ENCODE data around the gene SUN1. TPM values are rescaled to one million over a fixed set of nuclear protein-coding genes. Genes with fewer than 3 reads are reported as not detected.
A peak's percentile ranks its signal among the peaks of the same experiment; 100 is the strongest.

The SUN1 gene
- polyA plus RNA-seq, 1 of the 3 experiments (the other 2 are of a cell fraction): 369 TPM

GRCh38 chr7:876077-876971, 44.0 kb downstream of the SUN1 start, which contains the start of gene GET4:
GET4 (plus strand) TSS chr7:876554; CDS start chr7:876646, 92 bp downstream.
- Histone ChIP-seq H3K4me2 (peak within 1 kb of the TSS; percentile 98), H2AFZ (ENCODE audit: low read depth) (peak within 1 kb of the TSS; percentile 95; the same call in 1 of the 2 replicates), H3K36me3 (replicated peaks in 1 of 2; ENCODE audit: control insufficient read depth in 1 of 2, insufficient read depth in 2 of 2, low read length in 1 of 2) (peaks cover 36 to 47% of the 10 kb centered on the region in 2 experiments), H3K79me2 (ENCODE audit: insufficient read depth) (peaks cover 45% of the 10 kb centered on the region), H3F3A (replicated peaks; ENCODE audit: insufficient read depth) (peaks cover 40% of the 10 kb centered on the region), H3K4me3 (ENCODE audit: low read depth in 2 of 2, low read length in 1 of 2) (peak within 1 kb of the TSS; percentile 57 to 89), H3K9me3 (no peaks in the 10 kb centered on the region), H3K4me1 (ENCODE audit: control insufficient read depth in 1 of 2, insufficient read depth in 2 of 2, low read depth in 1 of 2, low read length in 1 of 2) (peaks cover 11 to 29% of the 10 kb centered on the region in 2 experiments; a peak in 2 of 4 replicates), H3K27ac (ENCODE audit: low read depth in 2 of 2, low read length in 1 of 2) (peak within 1 kb of the TSS; percentile 61 to 87), H4K20me1 (ENCODE audit: insufficient read depth) (peaks cover 34% of the 10 kb centered on the region), H3K27me3 (ENCODE audit: insufficient read depth) (no peaks in the 10 kb centered on the region), H3K9me2 (no peaks in the 10 kb centered on the region), H3K9ac (peak within 1 kb of the TSS; percentile 86)
- CTCF ChIA-PET: interaction anchor here (0.6 to 6.4 kb wide), 10 partner anchors 13 to 559 kb away, joined by 3 to 112 read pairs (median 6); no protein-coding TSS in a partner anchor
- 19% methylated on average over 14 of the region's 129 CpGs for WGBS (ENCODE audit: low lambda C conversion rate)
- peak; percentile 98 for DNase-seq
- POLR2A ChIA-PET: interaction anchor here (0.6 to 1.4 kb wide), 6 partner anchors 24 to 725 kb away, joined by 3 to 4 read pairs (median 3); no protein-coding TSS in a partner anchor
- TF ChIP-seq RAD21 (IDR thresholded peaks at IDR 0.05; ENCODE audit: low read length) (no peak), TEAD4 (IDR thresholded peaks at IDR 0.05; ENCODE audit: borderline replicate concordance, insufficient read depth) (no peak), IRF3 (IDR thresholded peaks at IDR 0.05; ENCODE audit: low read depth, low read length) (peak; percentile 63), CHD2 (IDR thresholded peaks at IDR 0.05; ENCODE audit: low read length, partially characterized antibody) (peak; percentile 84), NFIC (IDR thresholded peaks at IDR 0.05; ENCODE audit: borderline replicate concordance) (no peak; the same call in 1 of the 2 replicates), CTCF (IDR thresholded peaks at IDR 0.05) (peak; percentile 35), YY1 (IDR thresholded peaks at IDR 0.05; ENCODE audit: low read depth) (peak; percentile 86), REST (IDR thresholded peaks at IDR 0.05; ENCODE audit: low read depth, low read length) (peak; percentile 75; the same call in 1 of the 2 replicates), RCOR1 (IDR thresholded peaks at IDR 0.05; ENCODE audit: low read length) (peak; percentile 98), SMC3 (IDR thresholded peaks at IDR 0.05; ENCODE audit: low read depth, low read length) (no peak), PBX3 (IDR thresholded peaks at IDR 0.05) (peak; percentile 94), MAX (IDR thresholded peaks at IDR 0.05; ENCODE audit: low read depth) (peak; percentile 97), RXRA (IDR thresholded peaks at IDR 0.05; ENCODE audit: borderline replicate concordance, low read depth) (no peak), USF1 (IDR thresholded peaks at IDR 0.05; ENCODE audit: borderline replicate concordance, low read depth) (peak; percentile 100), TCF12 (IDR thresholded peaks at IDR 0.05) (no peak), GATA2 (CRISPR knock-in tag; IDR thresholded peaks at IDR 0.05) (no peak), GABPA (IDR thresholded peaks at IDR 0.05; ENCODE audit: low read depth) (no peak), SIN3A (IDR thresholded peaks at IDR 0.05; ENCODE audit: borderline replicate concordance, low read depth, low read length) (peak; percentile 88; the same call in 1 of the 2 replicates), JUND (IDR thresholded peaks at IDR 0.05) (peak; percentile 50; the same call in 1 of the 2 replicates), EP300 (IDR thresholded peaks at IDR 0.05; ENCODE audit: borderline replicate concordance in 1 of 2, low read depth in 1 of 2, low read length in 1 of 2) (0 out of 4 replicates have a peak, but pooled peaks of 1 of the 2 experiments have one; percentile 17), POLR2AphosphoS5 (IDR thresholded peaks at IDR 0.05; ENCODE audit: low read depth, low read length) (peak; percentile 65), MXI1 (IDR thresholded peaks at IDR 0.05; ENCODE audit: low read depth, low read length) (peak; percentile 99), TAF1 (IDR thresholded peaks at IDR 0.05; ENCODE audit: borderline replicate concordance, low read depth, low read length) (peak; percentile 78; the same call in 1 of the 2 replicates)
